ENCODE measurements around the gene SPATA2. TPM values are rescaled to one million over a fixed set of nuclear protein-coding genes. Genes with fewer than 3 reads are reported as not detected.

The SPATA2 gene
- total and polyA plus RNA-seq, 2 of the 13 experiments (the other 11 are each of a cell fraction or from before 2014, with no cell fraction given) = 3.2 to 8.7 TPM

GRCh38 chr20:49928411-49929141, 13.2 kb upstream of the SPATA2 start (continued):
- TF ChIP-seq ZNF816 (CRISPR knock-in tag; IDR thresholded peaks at IDR 0.05; ENCODE audit: borderline replicate concordance) (peak; percentile 20; the same call in 1 of the 2 replicates), POGZ (CRISPR knock-in tag; IDR thresholded peaks at IDR 0.05) (0 out of 2 replicates have a peak, but pooled peaks have one; percentile 25), BCL6 (CRISPR knock-in tag; IDR thresholded peaks at IDR 0.05) (peak; percentile 51), NONO (IDR thresholded peaks at IDR 0.05) (no peak), NONO (CRISPR knock-in tag; conservative IDR thresholded peaks at IDR 0.05) (0 out of 2 replicates have a peak, but pooled peaks have one; percentile 39), ZNF562 (CRISPR knock-in tag; IDR thresholded peaks at IDR 0.05; ENCODE audit: borderline replicate concordance) (no peak), CBX5 (CRISPR knock-in tag; IDR thresholded peaks at IDR 0.05; ENCODE audit: borderline replicate concordance) (peak; percentile 11; the same call in 1 of the 2 replicates), ZNF550 (CRISPR knock-in tag; IDR thresholded peaks at IDR 0.05; ENCODE audit: borderline replicate concordance) (no peak), ZNF350 (CRISPR knock-in tag; IDR thresholded peaks at IDR 0.05; ENCODE audit: borderline replicate concordance, low read depth) (peak; percentile 48; the same call in 1 of the 2 replicates), SRF (IDR thresholded peaks at IDR 0.05; ENCODE audit: low read depth, low read length) (no peak; the same call in 1 of the 2 replicates), ZNF441 (CRISPR knock-in tag; IDR thresholded peaks at IDR 0.05; ENCODE audit: borderline replicate concordance) (no peak), MAFK (conservative IDR thresholded peaks at IDR 0.05 in 1 of 2, IDR thresholded peaks at IDR 0.05 in 1 of 2; ENCODE audit: low read length in 2 of 2) (peak; percentile 13 to 23; a peak in 2 of 4 replicates), GATAD1 (CRISPR knock-in tag; IDR thresholded peaks at IDR 0.05) (peak; percentile 43; the same call in 1 of the 2 replicates), KDM5A (IDR thresholded peaks at IDR 0.05; ENCODE audit: borderline replicate concordance, low read length) (no peak), SMAD3 (CRISPR knock-in tag; IDR thresholded peaks at IDR 0.05) (0 out of 2 replicates have a peak, but pooled peaks have one; percentile 58), TBX2 (CRISPR knock-in tag; IDR thresholded peaks at IDR 0.05; ENCODE audit: borderline replicate concordance) (peak; percentile 58), ZNF607 (CRISPR knock-in tag; IDR thresholded peaks at IDR 0.05; ENCODE audit: borderline replicate concordance) (peak; percentile 70; the same call in 1 of the 2 replicates), CEBPB (IDR thresholded peaks at IDR 0.05; ENCODE audit: borderline replicate concordance, low read depth, low read length) (peak; percentile 85), ZNF317 (CRISPR knock-in tag; IDR thresholded peaks at IDR 0.05) (peak; percentile 35; the same call in 1 of the 2 replicates), ZNF124 (CRISPR knock-in tag; IDR thresholded peaks at IDR 0.05) (0 out of 2 replicates have a peak, but pooled peaks have one; percentile 62), KDM2A (CRISPR knock-in tag; IDR thresholded peaks at IDR 0.05; ENCODE audit: borderline replicate concordance, low read depth) (peak; percentile 64; the same call in 1 of the 2 replicates), LCORL (IDR thresholded peaks at IDR 0.05) (no peak), LCORL (CRISPR knock-in tag; IDR thresholded peaks at IDR 0.05) (0 out of 2 replicates have a peak, but pooled peaks have one; percentile 59), NFKBIZ (CRISPR knock-in tag; IDR thresholded peaks at IDR 0.05) (0 out of 2 replicates have a peak, but pooled peaks have one; percentile 37), ZNF138 (CRISPR knock-in tag; IDR thresholded peaks at IDR 0.05; ENCODE audit: low read depth) (no peak), KLF15 (CRISPR knock-in tag; IDR thresholded peaks at IDR 0.05; ENCODE audit: borderline replicate concordance) (no peak)
- TF ChIP-seq, protein P1, sequence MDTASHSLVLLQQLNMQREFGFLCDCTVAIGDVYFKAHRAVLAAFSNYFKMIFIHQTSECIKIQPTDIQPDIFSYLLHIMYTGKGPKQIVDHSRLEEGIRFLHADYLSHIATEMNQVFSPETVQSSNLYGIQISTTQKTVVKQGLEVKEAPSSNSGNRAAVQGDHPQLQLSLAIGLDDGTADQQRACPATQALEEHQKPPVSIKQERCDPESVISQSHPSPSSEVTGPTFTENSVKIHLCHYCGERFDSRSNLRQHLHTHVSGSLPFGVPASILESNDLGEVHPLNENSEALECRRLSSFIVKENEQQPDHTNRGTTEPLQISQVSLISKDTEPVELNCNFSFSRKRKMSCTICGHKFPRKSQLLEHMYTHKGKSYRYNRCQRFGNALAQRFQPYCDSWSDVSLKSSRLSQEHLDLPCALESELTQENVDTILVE (CRISPR knock-in tag; IDR thresholded peaks at IDR 0.05) = peak; percentile 88; the same call in 1 of the 2 replicates

All from HepG2 (cell line).